ENCODE data around the gene RNF144B. TPM values are rescaled to one million over a fixed set of nuclear protein-coding genes. Genes with fewer than 3 reads are reported as not detected.
"Not testable (repeated sequence)": the region's sequence is repeated elsewhere in the genome, so short reads cannot be mapped to it uniquely, and the experiment has no call there.

RNF144B gene
- total RNA-seq, 1 experiment from 2014 or later, result 12.1 TPM

DNA sequence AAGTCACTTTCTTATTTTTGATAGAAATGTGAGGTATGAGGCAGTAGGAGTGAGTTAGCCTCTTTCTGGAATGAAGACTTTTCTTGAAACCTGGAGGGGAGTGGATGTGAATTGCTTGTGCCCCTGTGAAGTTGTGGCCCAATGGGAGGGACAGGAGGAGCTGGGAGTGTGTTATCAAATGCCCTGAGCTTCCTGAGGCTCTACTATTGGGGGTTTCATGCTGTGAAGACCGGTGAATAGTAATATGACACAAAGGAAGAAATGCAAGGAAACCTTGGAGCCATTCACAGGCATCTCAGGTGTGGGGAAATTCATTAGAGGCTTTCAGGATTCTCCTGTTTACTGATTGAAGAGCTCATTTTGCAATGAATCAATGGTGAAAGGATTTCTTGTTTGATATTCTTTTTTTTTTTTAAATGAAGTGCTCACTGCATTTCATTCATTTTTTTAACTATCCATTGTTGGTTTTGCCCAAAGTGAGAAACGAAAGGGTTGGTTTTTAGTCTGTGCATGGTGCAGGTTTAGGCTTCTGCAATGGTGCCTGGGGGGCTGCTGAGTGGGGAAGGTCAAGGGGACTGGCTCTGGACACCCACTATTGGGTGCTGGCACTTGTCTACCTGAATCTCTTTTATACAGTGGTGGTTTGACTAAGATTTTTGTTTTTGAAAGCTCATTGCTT, 8.2 kb downstream of the RNF144B start:
- Mint-ChIP-seq H3K4me1 (ENCODE audit: low read depth, unreplicated experiment) (no peaks in the 10 kb centered on the region), H3K9me3 (ENCODE audit: low read depth, unreplicated experiment) (no peaks in the 10 kb centered on the region), H3K36me3 (ENCODE audit: insufficient read depth, unreplicated experiment) (no peaks in the 10 kb centered on the region), H3K27ac (ENCODE audit: unreplicated experiment) (no peak overlapping the region), H3K4me3 (ENCODE audit: low read depth, unreplicated experiment) (no peak overlapping the region), H3K27me3 (ENCODE audit: unreplicated experiment) (no peaks in the 10 kb centered on the region)
- TF ChIP-seq, protein P1, sequence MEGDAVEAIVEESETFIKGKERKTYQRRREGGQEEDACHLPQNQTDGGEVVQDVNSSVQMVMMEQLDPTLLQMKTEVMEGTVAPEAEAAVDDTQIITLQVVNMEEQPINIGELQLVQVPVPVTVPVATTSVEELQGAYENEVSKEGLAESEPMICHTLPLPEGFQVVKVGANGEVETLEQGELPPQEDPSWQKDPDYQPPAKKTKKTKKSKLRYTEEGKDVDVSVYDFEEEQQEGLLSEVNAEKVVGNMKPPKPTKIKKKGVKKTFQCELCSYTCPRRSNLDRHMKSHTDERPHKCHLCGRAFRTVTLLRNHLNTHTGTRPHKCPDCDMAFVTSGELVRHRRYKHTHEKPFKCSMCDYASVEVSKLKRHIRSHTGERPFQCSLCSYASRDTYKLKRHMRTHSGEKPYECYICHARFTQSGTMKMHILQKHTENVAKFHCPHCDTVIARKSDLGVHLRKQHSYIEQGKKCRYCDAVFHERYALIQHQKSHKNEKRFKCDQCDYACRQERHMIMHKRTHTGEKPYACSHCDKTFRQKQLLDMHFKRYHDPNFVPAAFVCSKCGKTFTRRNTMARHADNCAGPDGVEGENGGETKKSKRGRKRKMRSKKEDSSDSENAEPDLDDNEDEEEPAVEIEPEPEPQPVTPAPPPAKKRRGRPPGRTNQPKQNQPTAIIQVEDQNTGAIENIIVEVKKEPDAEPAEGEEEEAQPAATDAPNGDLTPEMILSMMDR (IDR thresholded peaks at IDR 0.05; ENCODE audit: unreplicated experiment), result no peak
- CTCF ChIA-PET, result no interaction called here
- no TSS peak for BruUV-seq (replicated peaks)
- intact Hi-C loops (cut with micrococcal nuclease; ENCODE audit: unreplicated experiment), result no loop called here
- DNase-seq, result no peak

DNA sequence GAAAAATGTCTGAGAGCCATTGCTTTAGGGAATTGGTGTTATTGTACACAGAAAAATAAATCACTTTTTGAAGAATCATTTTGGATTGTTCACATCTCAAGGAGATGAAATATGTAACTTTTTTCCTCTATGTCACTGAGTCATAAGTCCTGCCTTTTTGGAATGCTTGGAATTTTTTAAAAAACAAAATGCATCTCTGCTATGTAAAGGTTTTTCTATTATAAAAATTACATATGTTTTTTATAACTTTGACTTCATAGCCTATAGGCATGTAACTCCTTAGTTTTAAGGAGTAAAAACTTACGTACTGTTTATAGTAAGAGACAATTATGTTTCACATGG, 8.7 kb downstream of the RNF144B start:
- TF ChIP-seq, protein P1 (IDR thresholded peaks at IDR 0.05; ENCODE audit: unreplicated experiment), result no peak
- no peak for DNase-seq
- Mint-ChIP-seq H3K27ac (ENCODE audit: unreplicated experiment) (no peak overlapping the region), H3K9me3 (ENCODE audit: low read depth, unreplicated experiment) (no peaks in the 10 kb centered on the region), H3K36me3 (ENCODE audit: insufficient read depth, unreplicated experiment) (no peaks in the 10 kb centered on the region), H3K27me3 (ENCODE audit: unreplicated experiment) (no peaks in the 10 kb centered on the region), H3K4me3 (ENCODE audit: low read depth, unreplicated experiment) (no peak overlapping the region), H3K4me1 (ENCODE audit: low read depth, unreplicated experiment) (no peaks in the 10 kb centered on the region)
- CTCF ChIA-PET, result no interaction called here
- intact Hi-C loops (cut with micrococcal nuclease; ENCODE audit: unreplicated experiment), result no loop called here
- no TSS peak for BruUV-seq (replicated peaks)

DNA sequence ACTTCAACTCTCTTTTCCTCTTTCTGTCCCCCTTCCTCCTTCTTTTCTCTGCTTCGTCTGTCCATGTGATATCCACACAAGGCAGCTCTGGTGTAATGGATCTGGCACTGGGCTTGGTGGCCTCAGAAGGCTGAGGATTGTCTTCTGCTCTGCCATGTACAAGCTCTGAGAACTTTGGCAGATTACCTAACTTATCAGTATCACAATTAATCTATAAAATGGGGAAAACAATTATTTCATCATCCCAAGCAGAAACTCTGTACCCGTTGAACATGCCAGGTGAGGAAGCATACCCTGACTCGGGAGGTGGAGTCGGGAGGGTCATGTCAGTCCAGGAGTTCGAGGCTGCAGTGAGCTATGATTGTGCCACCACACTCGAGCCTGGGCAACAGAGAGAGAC, 10.6 kb downstream of the RNF144B start:
- BruUV-seq (replicated peaks), result no TSS peak
- H3K4me3 Mint-ChIP-seq (ENCODE audit: low read depth, unreplicated experiment), result no peak overlapping the region
- CTCF ChIA-PET, result no interaction called here
- no peaks in the 10 kb centered on the region for H3K9me3 Mint-ChIP-seq (ENCODE audit: low read depth, unreplicated experiment)
- H3K27me3 Mint-ChIP-seq (ENCODE audit: unreplicated experiment), result no peaks in the 10 kb centered on the region
- H3K4me1 Mint-ChIP-seq (ENCODE audit: low read depth, unreplicated experiment), result no peaks in the 10 kb centered on the region
- intact Hi-C loops (cut with micrococcal nuclease; ENCODE audit: unreplicated experiment), result no loop called here
- DNase-seq, result no peak
- H3K36me3 Mint-ChIP-seq (ENCODE audit: insufficient read depth, unreplicated experiment), result no peaks in the 10 kb centered on the region
- H3K27ac Mint-ChIP-seq (ENCODE audit: unreplicated experiment), result no peak overlapping the region
- TF ChIP-seq, protein P1 (IDR thresholded peaks at IDR 0.05; ENCODE audit: unreplicated experiment), result no peak

DNA sequence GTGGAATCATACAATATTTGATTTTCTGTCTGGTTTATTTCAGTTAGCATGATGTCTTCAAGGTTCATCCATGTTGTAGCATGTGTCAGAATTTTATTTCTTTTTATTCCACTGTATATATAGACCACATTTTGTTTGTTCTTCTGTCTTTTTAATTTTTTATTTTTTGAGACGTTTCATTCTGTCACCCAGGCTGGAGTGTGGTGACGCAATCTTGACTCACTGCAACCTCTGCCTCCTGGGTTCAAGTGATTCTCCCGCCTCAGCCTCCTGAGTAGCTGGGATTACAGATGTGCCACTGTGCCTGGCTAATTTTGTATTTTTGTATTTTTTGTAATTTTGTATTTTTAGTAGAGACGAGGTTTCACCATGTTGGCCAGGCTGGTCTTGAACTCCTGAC, 11.1 kb downstream of the RNF144B start:
- H3K27ac Mint-ChIP-seq (ENCODE audit: unreplicated experiment); H3K9me3 Mint-ChIP-seq (ENCODE audit: low read depth, unreplicated experiment); H3K27me3 Mint-ChIP-seq (ENCODE audit: unreplicated experiment); H3K4me3 Mint-ChIP-seq (ENCODE audit: low read depth, unreplicated experiment); CTCF ChIA-PET; H3K4me1 Mint-ChIP-seq (ENCODE audit: low read depth, unreplicated experiment); BruUV-seq (replicated peaks); H3K36me3 Mint-ChIP-seq (ENCODE audit: insufficient read depth, unreplicated experiment); DNase-seq; intact Hi-C loops (cut with micrococcal nuclease; ENCODE audit: unreplicated experiment): not testable (repeated sequence)

DNA sequence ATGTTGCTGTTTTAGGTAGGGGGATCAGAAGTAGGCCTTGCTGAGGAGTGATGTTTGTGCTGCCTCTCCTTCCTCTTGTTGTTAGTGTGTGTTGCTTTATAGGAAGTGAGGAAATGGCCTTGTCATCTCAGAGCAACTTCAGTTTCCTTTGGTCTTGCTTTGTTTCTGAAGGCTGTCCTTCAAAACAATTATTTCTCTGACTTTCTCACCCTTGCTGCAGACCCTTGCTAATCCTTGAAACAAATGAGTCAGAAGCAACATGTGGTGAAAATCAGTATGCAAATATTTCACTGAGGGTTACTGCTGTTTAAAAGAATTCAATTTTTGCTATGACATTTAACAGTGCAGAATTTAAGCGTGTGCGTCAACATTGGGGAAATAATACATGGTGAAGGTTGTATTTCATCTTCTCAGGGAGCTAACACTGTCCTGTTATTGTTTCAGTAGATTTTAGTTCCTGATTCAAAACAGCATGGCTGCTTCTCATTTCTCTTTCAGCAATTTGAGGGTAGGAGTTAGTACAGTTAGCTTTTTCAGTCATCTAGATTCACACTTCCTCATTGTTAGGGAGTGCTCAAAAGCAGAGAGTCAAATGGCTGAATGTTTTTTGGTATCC, 13.8 kb downstream of the RNF144B start:
- Mint-ChIP-seq H3K27ac (ENCODE audit: unreplicated experiment) (no peak overlapping the region), H3K27me3 (ENCODE audit: unreplicated experiment) (no peaks in the 10 kb centered on the region), H3K36me3 (ENCODE audit: insufficient read depth, unreplicated experiment) (no peaks in the 10 kb centered on the region), H3K4me1 (ENCODE audit: low read depth, unreplicated experiment) (no peaks in the 10 kb centered on the region), H3K9me3 (ENCODE audit: low read depth, unreplicated experiment) (no peaks in the 10 kb centered on the region), H3K4me3 (ENCODE audit: low read depth, unreplicated experiment) (no peak overlapping the region)
- TF ChIP-seq, protein P1 (IDR thresholded peaks at IDR 0.05; ENCODE audit: unreplicated experiment), result no peak
- intact Hi-C loops (cut with micrococcal nuclease; ENCODE audit: unreplicated experiment), result no loop called here
- CTCF ChIA-PET, result no interaction called here
- DNase-seq, result no peak
- no TSS peak for BruUV-seq (replicated peaks)

DNA sequence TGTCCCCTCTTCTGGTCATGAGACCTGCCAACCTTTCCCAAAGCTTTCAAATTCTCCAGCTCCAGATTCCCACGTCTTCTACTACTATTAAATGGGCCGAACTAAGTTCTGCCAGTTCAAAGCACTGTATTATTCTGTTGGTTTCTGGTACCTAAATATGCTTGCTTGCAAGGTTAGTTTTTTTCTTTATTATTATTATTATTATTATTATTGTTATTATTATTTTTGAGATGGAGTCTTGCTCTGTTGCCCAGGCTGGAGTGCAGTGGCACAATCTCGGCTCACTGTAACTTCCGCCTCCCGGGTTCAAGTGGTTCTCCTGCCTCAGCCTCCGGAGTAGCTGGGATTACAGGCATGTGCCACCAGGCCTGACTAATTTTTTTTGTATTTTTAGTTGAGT, 17.8 kb downstream of the RNF144B start:
- H3K4me3 Mint-ChIP-seq (ENCODE audit: low read depth, unreplicated experiment); intact Hi-C loops (cut with micrococcal nuclease; ENCODE audit: unreplicated experiment); H3K27me3 Mint-ChIP-seq (ENCODE audit: unreplicated experiment); CTCF ChIA-PET; H3K27ac Mint-ChIP-seq (ENCODE audit: unreplicated experiment); BruUV-seq (replicated peaks); H3K9me3 Mint-ChIP-seq (ENCODE audit: low read depth, unreplicated experiment); H3K36me3 Mint-ChIP-seq (ENCODE audit: insufficient read depth, unreplicated experiment); H3K4me1 Mint-ChIP-seq (ENCODE audit: low read depth, unreplicated experiment); DNase-seq: not testable (repeated sequence)

All from Calu3 (cell line).